Melanocyte of skin (primary cell): ENCODE data around the gene RGS9. TPM values are rescaled to one million over a fixed set of nuclear protein-coding genes. Genes with fewer than 3 reads are reported as not detected.

Experiments
- small RNA-seq, 2 donors: library from RNA; depleted of rRNA; stranded (forward); fragments of <200 nt; gene quantifications; one replicate each; pipeline ENCODE3, GENCODE V24; 2012
- total RNA-seq, 2 donors: library from RNA; depleted of rRNA; stranded (reverse); fragments of >200 nt; gene quantifications; 2 replicates each; pipeline ENCODE4 v1.2.3, GENCODE V29; 2012

RGS9 gene
- total RNA-seq = 1 to 10 TPM; 1.3 to 1.7 TPM

DNA sequence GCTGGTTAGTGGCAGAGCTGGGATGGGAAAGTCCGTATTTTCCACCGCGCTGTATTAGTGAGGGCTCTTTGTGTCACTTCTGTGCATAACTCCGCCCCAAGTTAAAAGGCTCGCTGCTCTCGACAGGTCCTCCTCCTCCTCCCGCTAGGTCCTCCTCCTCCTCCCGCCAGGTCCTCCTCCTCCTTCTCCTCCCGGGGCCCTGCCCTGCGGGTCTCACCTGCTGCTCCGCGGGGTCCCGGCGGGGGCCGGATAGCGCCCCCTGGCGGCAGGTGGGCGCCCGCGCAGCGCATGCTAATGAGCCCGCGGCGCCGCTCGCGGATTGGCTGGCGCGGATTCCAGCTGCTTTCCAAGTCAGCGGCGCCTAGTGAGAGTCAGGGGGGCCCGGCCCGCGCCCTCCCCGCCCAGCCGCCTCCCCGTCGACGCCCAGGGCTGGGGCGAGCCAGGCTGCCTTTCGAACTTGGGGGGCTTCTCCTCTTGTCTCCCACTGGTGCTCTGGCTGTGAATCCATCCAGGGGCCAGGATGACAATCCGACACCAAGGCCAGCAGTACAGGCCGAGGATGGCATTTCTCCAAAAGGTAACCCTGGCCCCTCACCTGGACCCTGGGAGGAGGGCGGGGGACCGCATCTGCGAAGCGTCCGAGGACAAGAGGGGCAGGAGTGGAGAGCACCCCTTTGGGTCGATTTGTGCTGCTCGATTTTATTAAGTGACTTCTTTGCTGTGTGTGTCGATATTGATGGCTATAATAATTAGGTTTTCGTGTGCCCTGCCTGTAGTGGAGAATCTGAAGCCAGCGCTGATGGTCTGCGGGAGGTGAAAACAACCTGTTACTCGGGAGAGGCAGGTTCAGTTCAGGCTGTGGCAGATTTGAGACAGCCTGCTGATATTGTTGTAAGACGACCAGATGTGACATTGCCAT lies at the start of gene RGS9:
Gene RGS9, plus strand, starts transcription at position 350 of the 919 bp plus-strand sequence. Its CDS starts 171 bp downstream, at position 521.

Small RNA genes lying within 50 kb of the gene (small RNA-seq; reads per million reads assigned to genes)
- 0 reads per million in 2 donors for gene AC060771.1

Other genes starting within 250 kb of the RGS9 start
- 1 to 10 TPM; 2.3 to 6.9 TPM for gene LRRC37A3, start 217.9 kb upstream of the RGS9 start, total RNA-seq
- 10 to 100 TPM; 64.0 to 70.3 TPM for gene GNA13, start 80.6 kb upstream of the RGS9 start, total RNA-seq